Measurements from ENCODE around the gene BIN2.
"Not testable (repeated sequence)": the region's sequence is repeated elsewhere in the genome, so short reads cannot be mapped to it uniquely, and the experiment has no call there.

BIN2 gene

GRCh38 chr12:51341251-51342007, 17.5 kb upstream of the BIN2 start:
- no peak for TF ChIP-seq JUND (IDR thresholded peaks at IDR 0.05; ENCODE audit: low read depth)
- in situ Hi-C loops (cut with HindIII; ENCODE audit: low pct_unique_long_range_greater_than_20kb, low sequenced_read_pairs) = no loop called here
- peak; percentile 74 to 83 for DNase-seq (ENCODE audit: low read depth in 1 of 2, low spot score in 1 of 2)

GRCh38 chr12:51339750-51340149, 15.8 kb upstream of the BIN2 start:
- no peak for TF ChIP-seq JUND (IDR thresholded peaks at IDR 0.05; ENCODE audit: low read depth)
- no peak for DNase-seq (ENCODE audit: low read depth in 1 of 2, low spot score in 1 of 2)
- in situ Hi-C loops (cut with HindIII; ENCODE audit: low pct_unique_long_range_greater_than_20kb, low sequenced_read_pairs) = no loop called here

- in situ Hi-C loops (cut with HindIII; ENCODE audit: low pct_unique_long_range_greater_than_20kb, low sequenced_read_pairs) = not testable (repeated sequence)
Observed at GRCh38 chr12:51337336-51337735, 13.4 kb upstream of the BIN2 start.

GRCh38 chr12:51335931-51336330, 12.0 kb upstream of the BIN2 start:
- no peak for TF ChIP-seq JUND (IDR thresholded peaks at IDR 0.05; ENCODE audit: low read depth)
- DNase-seq (ENCODE audit: low read depth in 1 of 2, low spot score in 1 of 2) = no peak
- in situ Hi-C loops (cut with HindIII; ENCODE audit: low pct_unique_long_range_greater_than_20kb, low sequenced_read_pairs) = no loop called here

More at GRCh38 chr12:51337336-51337735, 13.4 kb upstream of the BIN2 start:
- not testable (repeated sequence) for DNase-seq (ENCODE audit: low read depth in 1 of 2, low spot score in 1 of 2)

GRCh38 chr12:51334764-51335163, 10.8 kb upstream of the BIN2 start:
- TF ChIP-seq JUND (IDR thresholded peaks at IDR 0.05; ENCODE audit: low read depth) = no peak
- DNase-seq (ENCODE audit: low read depth in 1 of 2, low spot score in 1 of 2) = no peak
- in situ Hi-C loops (cut with HindIII; ENCODE audit: low pct_unique_long_range_greater_than_20kb, low sequenced_read_pairs) = no loop called here

GRCh38 chr12:51333536-51333935, 9.6 kb upstream of the BIN2 start:
- in situ Hi-C loops (cut with HindIII; ENCODE audit: low pct_unique_long_range_greater_than_20kb, low sequenced_read_pairs) = no loop called here
- TF ChIP-seq JUND (IDR thresholded peaks at IDR 0.05; ENCODE audit: low read depth) = no peak

GRCh38 chr12:51330186-51330585, 6.2 kb upstream of the BIN2 start:
- no peak for DNase-seq (ENCODE audit: low read depth in 1 of 2, low spot score in 1 of 2)
- in situ Hi-C loops (cut with HindIII; ENCODE audit: low pct_unique_long_range_greater_than_20kb, low sequenced_read_pairs) = no loop called here
- no peak for TF ChIP-seq JUND (IDR thresholded peaks at IDR 0.05; ENCODE audit: low read depth)

More at GRCh38 chr12:51333536-51333935, 9.6 kb upstream of the BIN2 start:
- no peak for DNase-seq (ENCODE audit: low read depth in 1 of 2, low spot score in 1 of 2)

GRCh38 chr12:51329742-51330141, 5.8 kb upstream of the BIN2 start:
- no peak for TF ChIP-seq JUND (IDR thresholded peaks at IDR 0.05; ENCODE audit: low read depth)
- in situ Hi-C loops (cut with HindIII; ENCODE audit: low pct_unique_long_range_greater_than_20kb, low sequenced_read_pairs) = no loop called here
- DNase-seq (ENCODE audit: low read depth in 1 of 2, low spot score in 1 of 2) = no peak

- in situ Hi-C loops (cut with HindIII; ENCODE audit: low pct_unique_long_range_greater_than_20kb, low sequenced_read_pairs) = no loop called here
- TF ChIP-seq JUND (IDR thresholded peaks at IDR 0.05; ENCODE audit: low read depth) = no peak
- no peak for DNase-seq (ENCODE audit: low read depth in 1 of 2, low spot score in 1 of 2)
Observed at GRCh38 chr12:51328587-51328986, 4.6 kb upstream of the BIN2 start.

- TF ChIP-seq JUND (IDR thresholded peaks at IDR 0.05; ENCODE audit: low read depth) = no peak
- DNase-seq (ENCODE audit: low read depth in 1 of 2, low spot score in 1 of 2) = peak in 1 of 2 experiments; percentile 34
- in situ Hi-C loops (cut with HindIII; ENCODE audit: low pct_unique_long_range_greater_than_20kb, low sequenced_read_pairs) = no loop called here
Observed at GRCh38 chr12:51326698-51327439, 2.9 kb upstream of the BIN2 start.

GRCh38 chr12:51324953-51325352, 979 bp upstream of the BIN2 start:
- no peak for DNase-seq (ENCODE audit: low read depth in 1 of 2, low spot score in 1 of 2)
- no peak for TF ChIP-seq JUND (IDR thresholded peaks at IDR 0.05; ENCODE audit: low read depth)
- in situ Hi-C loops (cut with HindIII; ENCODE audit: low pct_unique_long_range_greater_than_20kb, low sequenced_read_pairs) = no loop called here

- no peak for TF ChIP-seq JUND (IDR thresholded peaks at IDR 0.05; ENCODE audit: low read depth)
- in situ Hi-C loops (cut with HindIII; ENCODE audit: low pct_unique_long_range_greater_than_20kb, low sequenced_read_pairs) = no loop called here
- no peak for DNase-seq (ENCODE audit: low read depth in 1 of 2, low spot score in 1 of 2)
Observed at GRCh38 chr12:51323317-51323960, 535 bp downstream of the BIN2 start.

- no peak for DNase-seq (ENCODE audit: low read depth in 1 of 2, low spot score in 1 of 2)
- TF ChIP-seq JUND (IDR thresholded peaks at IDR 0.05; ENCODE audit: low read depth) = no peak
- in situ Hi-C loops (cut with HindIII; ENCODE audit: low pct_unique_long_range_greater_than_20kb, low sequenced_read_pairs) = no loop called here
Observed at GRCh38 chr12:51322452-51322851, 1.5 kb downstream of the BIN2 start.
